ENCODE results near the gene TENT4B. TPM values are rescaled to one million over a fixed set of nuclear protein-coding genes. Genes with fewer than 3 reads are reported as not detected.

The TENT4B gene
- total and polyA plus RNA-seq, 8 donors = 1.9 to 7.2 (median 5.3) TPM

DNA sequence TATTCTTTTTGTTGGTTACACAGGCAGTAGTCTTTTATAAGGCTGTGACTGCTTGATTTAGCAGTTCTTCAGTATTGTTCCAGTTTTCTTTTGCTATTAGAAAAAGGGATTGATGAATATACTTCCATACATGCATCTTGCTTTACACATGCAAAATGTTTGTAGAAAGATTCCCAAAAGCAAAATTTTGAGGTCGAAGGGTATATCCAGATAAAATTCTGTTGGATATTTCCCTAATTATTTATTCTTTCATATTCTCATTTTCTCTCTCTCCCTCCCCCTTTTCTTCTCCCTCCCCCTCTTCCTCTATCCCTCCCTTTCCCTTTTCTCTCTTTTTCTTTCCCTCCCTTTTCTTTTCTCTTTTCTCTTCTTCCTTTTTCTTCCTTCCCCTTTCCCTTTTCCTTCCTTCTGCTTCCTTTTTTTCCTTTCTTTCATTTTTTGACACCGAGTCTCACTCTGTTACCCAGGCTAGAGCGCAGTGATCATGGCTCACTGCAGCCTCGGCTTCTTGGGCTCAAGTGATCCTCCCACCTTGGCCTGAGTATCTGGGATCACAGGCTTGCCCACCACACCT lies 66.4 kb downstream of the TENT4B start:
- 94 to 97% methylated on average over 4 of the region's 4 CpGs for WGBS, 2 donors
- intact Hi-C loops (cut with DNase I) = no loop called here

DNA sequence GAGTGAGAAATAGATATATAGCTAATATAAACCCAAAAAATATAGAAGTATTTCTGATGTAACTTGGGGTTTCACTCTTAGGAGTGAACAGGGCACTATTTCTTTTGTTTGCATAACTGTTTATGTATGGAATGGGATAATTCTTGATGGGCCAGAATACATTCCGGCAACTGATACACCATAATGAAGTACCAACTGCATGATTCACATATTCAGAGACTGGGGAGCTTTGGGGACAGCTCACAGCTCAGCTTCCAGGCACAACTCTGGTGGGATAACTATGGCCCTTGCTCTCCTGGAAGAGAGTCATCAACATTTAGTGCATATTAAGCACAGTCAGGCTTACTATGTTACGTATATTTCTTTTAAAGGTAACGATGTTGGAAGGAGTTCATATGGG lies 71.2 kb downstream of the TENT4B start:
- WGBS, 2 donors = 94 to 95% methylated on average over 3 of the region's 3 CpGs
- TF ChIP-seq CTCF (IDR thresholded peaks at IDR 0.05) = no peak
- FAIRE-seq = no peak
- DNase-seq = no peak
- no peak for ATAC-seq
- intact Hi-C loops (cut with DNase I) = no loop called here
- no peak overlapping the region for H3K27ac ChIP-seq
- no peak overlapping the region for H3K4me3 ChIP-seq
- no peaks in the 10 kb centered on the region for H3K4me1 ChIP-seq
- H3K9me3 ChIP-seq = no peaks in the 10 kb centered on the region
- peaks cover 0 to 20% (median 9%) of the 10 kb centered on the region in 3 donors for H3K36me3 ChIP-seq
- H3K27me3 ChIP-seq = no peaks in the 10 kb centered on the region

More for the DNA sequence above, 66.4 kb downstream of the TENT4B start:
- Histone ChIP-seq H3K4me3 (no peak overlapping the region), H3K4me1 (no peaks in the 10 kb centered on the region), H3K27me3 (no peaks in the 10 kb centered on the region), H3K27ac (no peak overlapping the region), H3K9me3 (no peaks in the 10 kb centered on the region), H3K36me3 (peaks cover 0 to 14% (median 0%) of the 10 kb centered on the region in 3 donors)
- no peak for TF ChIP-seq CTCF (IDR thresholded peaks at IDR 0.05)
- DNase-seq (no peak), ATAC-seq (no peak), FAIRE-seq (no peak)

GRCh38 chr16:50227120-50227519 lies 74.0 kb downstream of the TENT4B start:
- DNase-seq (no peak), ATAC-seq (no peak), FAIRE-seq (no peak)
- 73 to 79% methylated on average over 3 of the region's 3 CpGs for WGBS, 2 donors
- Histone ChIP-seq H3K36me3 (peaks cover 0 to 22% (median 9%) of the 10 kb centered on the region in 3 donors), H3K4me1 (no peaks in the 10 kb centered on the region), H3K27me3 (no peaks in the 10 kb centered on the region), H3K4me3 (no peak overlapping the region), H3K27ac (no peak overlapping the region), H3K9me3 (no peaks in the 10 kb centered on the region)
- no peak for TF ChIP-seq CTCF (IDR thresholded peaks at IDR 0.05)
- intact Hi-C loops (cut with DNase I) = no loop called here

- Histone ChIP-seq H3K36me3 (peaks cover 0 to 22% (median 9%) of the 10 kb centered on the region in 3 donors), H3K4me1 (no peaks in the 10 kb centered on the region), H3K27me3 (no peaks in the 10 kb centered on the region), H3K27ac (no peak overlapping the region), H3K9me3 (no peaks in the 10 kb centered on the region), H3K4me3 (no peak overlapping the region)
- DNase-seq (no peak), ATAC-seq (no peak), FAIRE-seq (no peak)
- no peak for TF ChIP-seq CTCF (IDR thresholded peaks at IDR 0.05)
- WGBS, 2 donors = 81 to 84% methylated on average over 8 of the region's 8 CpGs
- intact Hi-C loops (cut with DNase I) = no loop called here
Observed at GRCh38 chr16:50227665-50228064, 74.6 kb downstream of the TENT4B start.

- no peak for TF ChIP-seq CTCF (IDR thresholded peaks at IDR 0.05)
- FAIRE-seq = no peak
- DNase-seq = no peak
- 78 to 79% methylated on average over 5 of the region's 5 CpGs for WGBS, 2 donors
- no peak overlapping the region for H3K4me3 ChIP-seq
- no peaks in the 10 kb centered on the region for H3K4me1 ChIP-seq
- H3K27ac ChIP-seq = no peak overlapping the region
- H3K9me3 ChIP-seq = no peaks in the 10 kb centered on the region
- no peak for ATAC-seq
- H3K27me3 ChIP-seq = no peaks in the 10 kb centered on the region
- peaks cover 0 to 22% (median 9%) of the 10 kb centered on the region in 3 donors for H3K36me3 ChIP-seq
- intact Hi-C loops (cut with DNase I) = no loop called here
Observed at GRCh38 chr16:50228364-50228868, 75.3 kb downstream of the TENT4B start.
